DMS 273 treated with DMSO at 0.1 percent for 48 hours (cell line): Measurements from ENCODE around the gene KRTAP12-1.
A peak's percentile ranks its signal among the peaks of the same experiment; 100 is the strongest.
"Not testable (repeated sequence)": the region's sequence is repeated elsewhere in the genome, so short reads cannot be mapped to it uniquely, and the experiment has no call there.

Experiments used
- DNase-seq: peaks from one replicate; lab custom pipeline; 2025; lab: John Stamatoyannopoulos, UW

Gene KRTAP12-1

GRCh38 chr21:44644878-44645277 lies 37.1 kb downstream of the KRTAP12-1 start:
- DNase-seq = no peak

GRCh38 chr21:44643741-44644310 lies 38.1 kb downstream of the KRTAP12-1 start:
- DNase-seq = no peak

- no peak for DNase-seq
These were observed 41.2 kb downstream of the KRTAP12-1 start for GRCh38 chr21:44640761-44641160.

GRCh38 chr21:44639331-44639655 lies 42.7 kb downstream of the KRTAP12-1 start:
- DNase-seq = no peak

GRCh38 chr21:44638506-44639330 lies 43.2 kb downstream of the KRTAP12-1 start:
- DNase-seq = not testable (repeated sequence)

GRCh38 chr21:44637851-44638348 lies 44.1 kb downstream of the KRTAP12-1 start:
- not testable (repeated sequence) for DNase-seq

GRCh38 chr21:44637018-44637850 lies 44.7 kb downstream of the KRTAP12-1 start, which contains the start of gene KRTAP10-10:
Gene KRTAP10-10, plus strand, starts transcription at chr21:44637356. Its CDS starts 62 bp downstream, at chr21:44637418.
- DNase-seq = peak; percentile 51

- no peak for DNase-seq
These were observed 45.5 kb downstream of the KRTAP12-1 start for GRCh38 chr21:44636209-44637017.

- DNase-seq = no peak
These were observed 49.9 kb downstream of the KRTAP12-1 start for GRCh38 chr21:44632067-44632466.
